ENCODE data around the gene EPN1. TPM values are rescaled to one million over a fixed set of nuclear protein-coding genes. Genes with fewer than 3 reads are reported as not detected.

Gene EPN1
- total RNA-seq, 4 donors from 2014 or later, result 58.7 to 214 (median 190) TPM

- ATAC-seq (no peak), DNase-seq (no peak)
- TF ChIP-seq POLR2A (IDR thresholded peaks at IDR 0.05), result no peak
- TF ChIP-seq CTCF (IDR thresholded peaks at IDR 0.05 in 4 of 5, conservative IDR thresholded peaks at IDR 0.05 in 1 of 5), result no peak
- in situ Hi-C loops (cut with MboI; ENCODE audit: low sequenced_read_pairs in 4 of 4), result no loop called here
- H3K27me3 ChIP-seq, result no peaks in the 10 kb centered on the region
- intact Hi-C loops (cut with DNase I; ENCODE audit: low total_unique reads), result no loop called here
- H3K9me3 ChIP-seq, result no peaks in the 10 kb centered on the region
- peaks cover 0 to 58% of the 10 kb centered on the region in 2 donors for H3K36me3 ChIP-seq
- no peaks in the 10 kb centered on the region for H3K4me1 ChIP-seq
- H3K27ac ChIP-seq, result no peak overlapping the region
- H3K4me3 ChIP-seq, result no peak overlapping the region
Observed at GRCh38 chr19:55687281-55688201, 12.5 kb downstream of the EPN1 start.

- DNase-seq, result no peak
Observed at GRCh38 chr19:55688422-55689218, 13.6 kb downstream of the EPN1 start.

GRCh38 chr19:55689411-55690108 lies 14.5 kb downstream of the EPN1 start:
- in situ Hi-C loops (cut with MboI; ENCODE audit: low sequenced_read_pairs in 4 of 4) (no loop called here), intact Hi-C loops (cut with DNase I; ENCODE audit: low total_unique reads) (no loop called here)
- H3K36me3 ChIP-seq, result peaks cover 3 to 78% of the 10 kb centered on the region in 2 donors
- ATAC-seq (no peak), DNase-seq (no peak)
- H3K27me3 ChIP-seq, result no peaks in the 10 kb centered on the region
- no peak overlapping the region for H3K4me3 ChIP-seq
- H3K9me3 ChIP-seq, result no peaks in the 10 kb centered on the region
- TF ChIP-seq POLR2A (IDR thresholded peaks at IDR 0.05) (no peak), CTCF (IDR thresholded peaks at IDR 0.05 in 4 of 5, conservative IDR thresholded peaks at IDR 0.05 in 1 of 5) (no peak)
- H3K27ac ChIP-seq, result no peak overlapping the region
- H3K4me1 ChIP-seq, result no peaks in the 10 kb centered on the region

More at GRCh38 chr19:55688422-55689218, 13.6 kb downstream of the EPN1 start:
- H3K27ac ChIP-seq, result no peak overlapping the region
- in situ Hi-C loops (cut with MboI; ENCODE audit: low sequenced_read_pairs in 4 of 4) (no loop called here), intact Hi-C loops (cut with DNase I; ENCODE audit: low total_unique reads) (no loop called here)
- H3K9me3 ChIP-seq, result no peaks in the 10 kb centered on the region
- H3K4me1 ChIP-seq, result no peaks in the 10 kb centered on the region
- no peak for TF ChIP-seq CTCF (IDR thresholded peaks at IDR 0.05 in 4 of 5, conservative IDR thresholded peaks at IDR 0.05 in 1 of 5)
- no peak for TF ChIP-seq POLR2A (IDR thresholded peaks at IDR 0.05)
- H3K27me3 ChIP-seq, result no peaks in the 10 kb centered on the region
- peaks cover 3 to 69% of the 10 kb centered on the region in 2 donors for H3K36me3 ChIP-seq
- no peak for ATAC-seq
- no peak overlapping the region for H3K4me3 ChIP-seq

GRCh38 chr19:55690109-55690768 lies 15.2 kb downstream of the EPN1 start:
- intact Hi-C loops (cut with DNase I; ENCODE audit: low total_unique reads) (no loop called here), in situ Hi-C loops (cut with MboI; ENCODE audit: low sequenced_read_pairs in 4 of 4) (no loop called here)
- Histone ChIP-seq H3K4me1 (no peaks in the 10 kb centered on the region), H3K36me3 (peaks cover 3 to 81% of the 10 kb centered on the region in 2 donors), H3K27ac (no peak overlapping the region), H3K27me3 (no peaks in the 10 kb centered on the region), H3K9me3 (no peaks in the 10 kb centered on the region), H3K4me3 (no peak overlapping the region)
- TF ChIP-seq POLR2A (IDR thresholded peaks at IDR 0.05) (no peak), CTCF (IDR thresholded peaks at IDR 0.05 in 4 of 5, conservative IDR thresholded peaks at IDR 0.05 in 1 of 5) (no peak)
- no peak for DNase-seq
- ATAC-seq, result no peak

Data from gastrocnemius medialis (tissue), 4 donors.